WI38 (cell line): Measurements from ENCODE around the gene ADAMTS8.
A peak's percentile ranks its signal among the peaks of the same experiment; 100 is the strongest.

Experiments
- H3K4me3 ChIP-seq: 2 replicates; pipeline ENCODE4 v1.5.1; 2011; ENCODE audit warnings: low read depth, mild to moderate bottlenecking, control low read depth, low read length
- TF ChIP-seq, protein P1 (sequence below): IDR thresholded peaks from 2 replicates; pipeline ENCODE4 v1.5.1; 2012; ENCODE audit warnings: low read depth, mild to moderate bottlenecking, control low read depth, low read length

The ADAMTS8 gene

DNA sequence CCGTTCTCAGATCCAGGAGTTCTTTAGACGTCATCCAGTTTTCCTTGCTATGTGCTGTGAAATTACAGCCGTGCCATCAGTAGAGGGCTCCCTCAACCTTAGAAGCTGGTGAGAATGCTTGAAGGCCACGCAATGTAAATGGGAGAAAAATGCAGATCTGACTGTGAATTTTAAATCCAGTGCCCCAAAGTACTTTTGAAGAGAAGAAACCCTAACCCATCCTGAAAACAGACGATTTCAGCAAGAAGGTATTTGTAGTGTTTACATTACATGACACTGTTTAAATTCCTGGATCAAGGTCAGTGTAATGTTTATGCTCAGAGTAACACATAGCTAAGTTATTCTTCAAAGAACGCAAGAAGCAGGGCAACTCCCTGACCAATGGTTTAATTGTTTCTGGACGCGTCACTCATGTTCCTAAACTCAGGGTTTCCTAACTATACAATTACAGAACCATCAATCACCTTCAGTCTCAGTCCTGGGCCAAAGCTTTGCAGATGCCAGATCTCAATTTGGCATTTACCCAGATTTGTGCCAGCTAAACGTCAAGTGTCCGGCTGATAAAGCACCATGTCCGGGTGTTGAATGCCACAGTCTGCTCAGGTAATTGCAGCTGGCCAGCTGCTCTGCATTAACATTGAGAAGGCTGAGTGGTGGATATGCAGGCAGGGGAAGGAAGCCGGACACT, 38.2 kb downstream of the ADAMTS8 start:
- TF ChIP-seq, protein P1, sequence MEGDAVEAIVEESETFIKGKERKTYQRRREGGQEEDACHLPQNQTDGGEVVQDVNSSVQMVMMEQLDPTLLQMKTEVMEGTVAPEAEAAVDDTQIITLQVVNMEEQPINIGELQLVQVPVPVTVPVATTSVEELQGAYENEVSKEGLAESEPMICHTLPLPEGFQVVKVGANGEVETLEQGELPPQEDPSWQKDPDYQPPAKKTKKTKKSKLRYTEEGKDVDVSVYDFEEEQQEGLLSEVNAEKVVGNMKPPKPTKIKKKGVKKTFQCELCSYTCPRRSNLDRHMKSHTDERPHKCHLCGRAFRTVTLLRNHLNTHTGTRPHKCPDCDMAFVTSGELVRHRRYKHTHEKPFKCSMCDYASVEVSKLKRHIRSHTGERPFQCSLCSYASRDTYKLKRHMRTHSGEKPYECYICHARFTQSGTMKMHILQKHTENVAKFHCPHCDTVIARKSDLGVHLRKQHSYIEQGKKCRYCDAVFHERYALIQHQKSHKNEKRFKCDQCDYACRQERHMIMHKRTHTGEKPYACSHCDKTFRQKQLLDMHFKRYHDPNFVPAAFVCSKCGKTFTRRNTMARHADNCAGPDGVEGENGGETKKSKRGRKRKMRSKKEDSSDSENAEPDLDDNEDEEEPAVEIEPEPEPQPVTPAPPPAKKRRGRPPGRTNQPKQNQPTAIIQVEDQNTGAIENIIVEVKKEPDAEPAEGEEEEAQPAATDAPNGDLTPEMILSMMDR, result peak; percentile 60

DNA sequence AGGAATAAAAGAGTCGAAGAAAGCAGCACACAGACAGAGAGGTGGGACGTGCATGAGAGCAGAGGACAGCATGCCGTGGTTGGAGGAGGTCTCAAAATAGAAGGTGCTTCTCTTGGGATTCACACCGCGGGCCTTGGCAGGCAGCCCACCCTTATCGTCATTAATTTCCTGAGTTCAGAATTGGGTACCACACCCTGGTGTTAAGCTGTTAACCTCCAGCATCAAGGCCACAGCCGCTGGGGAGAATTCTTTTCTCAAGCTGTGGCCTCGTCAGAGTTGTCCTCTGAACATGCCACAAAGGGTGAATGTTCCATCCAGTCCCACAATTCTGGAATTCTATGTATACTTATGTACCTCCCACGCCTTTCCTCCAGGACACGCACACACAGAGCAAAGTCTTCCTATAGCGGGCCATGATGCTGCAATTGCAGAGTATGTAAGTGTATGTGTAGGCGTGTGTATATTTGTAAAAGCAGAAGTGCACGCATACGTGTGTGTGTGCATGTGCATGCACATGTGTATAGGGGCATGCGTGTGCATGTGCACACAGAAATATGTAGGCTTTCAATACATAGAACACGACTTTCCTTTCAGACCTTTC, 39.0 kb downstream of the ADAMTS8 start:
- TF ChIP-seq, protein P1, result no peak
- no peak overlapping the region for H3K4me3 ChIP-seq

More for the DNA sequence above, 38.2 kb downstream of the ADAMTS8 start:
- no peak overlapping the region for H3K4me3 ChIP-seq

DNA sequence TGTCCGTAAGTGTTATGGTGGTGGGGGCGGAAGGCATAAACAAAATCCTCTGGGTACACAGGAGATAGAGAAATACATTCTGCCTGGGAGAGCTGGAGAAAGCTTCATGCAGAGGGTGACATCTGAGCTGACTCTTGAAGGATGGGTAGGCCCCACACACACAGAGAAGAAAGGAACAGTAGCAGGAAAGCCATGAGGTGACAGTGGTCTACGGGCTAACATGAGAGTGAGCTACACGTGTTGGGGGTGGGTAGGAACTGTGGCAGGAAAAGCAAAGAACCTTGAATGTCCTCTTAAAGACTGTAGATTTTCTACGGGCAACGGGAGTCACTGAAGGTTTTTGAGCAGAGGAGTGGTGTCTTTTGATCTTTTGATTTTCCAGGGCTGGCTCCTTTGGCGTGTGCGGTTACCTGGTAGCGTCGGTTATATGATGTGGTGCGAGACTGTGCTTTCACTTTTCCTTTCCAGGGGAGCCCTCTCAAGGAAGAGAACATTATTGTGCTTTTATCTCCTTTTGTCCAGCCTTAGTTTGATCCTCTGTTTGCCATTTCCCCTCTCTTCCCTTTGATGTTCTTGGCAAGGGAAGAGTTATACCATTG, 39.7 kb downstream of the ADAMTS8 start:
- no peak overlapping the region for H3K4me3 ChIP-seq

DNA sequence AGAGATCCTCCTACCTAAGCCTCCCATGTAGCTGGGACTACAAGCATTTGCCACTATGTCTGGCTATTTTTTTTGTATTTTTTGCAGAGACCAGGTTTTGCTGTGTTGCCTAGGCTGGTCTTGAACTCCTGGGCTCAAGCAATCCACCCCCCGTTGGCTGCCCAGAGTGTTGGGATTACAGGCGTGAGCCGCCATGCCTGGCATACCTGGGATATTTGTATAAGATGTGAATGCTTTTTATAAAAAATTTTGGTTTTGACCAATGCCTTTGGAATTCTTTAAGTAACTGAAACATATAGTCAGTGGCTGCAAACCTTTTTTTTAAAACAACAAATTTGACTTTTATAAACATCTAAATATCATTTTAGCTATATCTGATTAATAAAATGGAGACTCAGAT, 42.4 kb downstream of the ADAMTS8 start:
- H3K4me3 ChIP-seq, result no peak overlapping the region
- TF ChIP-seq, protein P1, result no peak

More for the DNA sequence above, 39.7 kb downstream of the ADAMTS8 start:
- TF ChIP-seq, protein P1, result no peak

DNA sequence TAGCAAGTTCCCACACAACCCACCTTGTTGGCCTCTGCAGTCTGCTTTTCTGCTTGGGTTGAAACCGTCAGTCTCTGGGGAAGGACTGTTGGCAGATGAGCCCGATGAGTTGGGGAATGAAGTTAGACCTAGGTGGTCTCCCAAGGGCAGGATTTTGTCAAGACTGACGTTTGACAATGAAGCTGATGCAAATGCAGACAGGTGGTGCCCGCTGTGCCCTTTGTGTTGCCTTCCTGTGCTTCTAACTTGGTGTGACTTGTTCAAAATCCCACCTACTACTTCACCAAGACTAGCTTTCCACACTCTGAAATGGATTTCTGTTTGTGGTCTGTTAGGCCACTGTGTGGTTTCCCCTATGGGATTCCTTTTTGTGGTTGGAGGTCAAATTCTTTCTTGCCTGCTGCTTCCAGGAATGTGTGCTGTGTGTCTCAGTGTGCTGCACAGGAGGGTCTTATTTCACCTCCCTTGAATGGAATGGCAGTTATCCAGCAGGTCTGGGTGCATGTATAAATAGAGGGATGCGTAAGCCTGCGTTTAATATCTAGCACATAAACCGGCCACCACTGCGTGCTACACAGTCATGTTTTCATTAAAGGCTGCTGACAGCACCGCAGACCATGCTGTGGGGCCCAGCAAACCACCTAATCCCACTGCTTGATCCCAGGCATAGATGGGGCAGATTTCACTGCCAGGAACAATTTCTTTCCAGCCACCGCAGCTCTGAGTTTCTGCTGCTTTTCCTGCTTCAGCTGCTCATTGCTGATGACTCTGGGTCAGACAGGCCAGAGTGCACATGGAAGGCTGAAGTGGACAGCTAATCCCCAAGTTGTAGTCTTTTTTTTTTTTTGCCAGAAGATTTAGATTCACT, 44.8 kb downstream of the ADAMTS8 start:
- TF ChIP-seq, protein P1, result no peak
- no peak overlapping the region for H3K4me3 ChIP-seq

DNA sequence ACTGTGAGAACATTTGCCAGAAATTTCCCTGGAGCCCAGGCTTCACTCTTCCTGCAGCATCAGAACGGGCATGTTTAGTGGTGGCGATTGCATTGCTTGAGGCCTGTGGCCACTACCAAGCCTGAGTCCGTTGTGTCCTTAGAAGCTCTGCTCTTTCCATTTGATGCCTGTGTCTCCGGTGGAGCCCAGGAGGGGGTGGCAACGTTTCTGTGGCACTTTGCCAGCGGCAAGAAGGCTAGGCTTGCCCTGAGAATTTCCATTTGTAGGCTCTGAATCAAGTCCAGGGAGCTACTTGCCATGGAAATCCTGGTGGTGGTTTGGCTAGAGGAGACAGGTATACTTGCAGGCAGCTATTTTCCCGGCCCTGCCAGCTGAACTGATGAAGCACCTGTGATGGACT, 47.1 kb downstream of the ADAMTS8 start:
- H3K4me3 ChIP-seq, result no peak overlapping the region
- TF ChIP-seq, protein P1, result no peak

DNA sequence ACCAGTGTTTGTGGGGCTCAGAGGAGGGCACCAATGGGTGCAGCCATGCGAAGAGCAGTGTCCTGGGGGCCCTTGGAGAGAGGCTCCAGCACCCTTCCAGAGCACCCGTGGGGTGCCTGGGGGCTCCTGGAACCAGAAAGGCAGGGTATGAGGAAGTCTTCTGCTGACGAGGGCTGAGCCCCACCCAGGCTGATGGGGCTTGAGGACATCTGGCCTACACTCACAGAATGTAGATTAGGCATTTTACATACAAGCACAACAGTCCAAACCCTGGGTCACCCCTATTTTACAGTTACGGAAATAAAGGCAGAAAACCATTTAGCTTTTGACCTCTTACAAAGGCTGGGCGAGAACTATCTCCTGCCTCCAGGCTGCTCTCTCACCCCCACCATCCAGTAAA, 47.6 kb downstream of the ADAMTS8 start:
- TF ChIP-seq, protein P1, result no peak

More for the DNA sequence above, 47.6 kb downstream of the ADAMTS8 start:
- no peak overlapping the region for H3K4me3 ChIP-seq
